Esophagus mucosa (tissue), 1 donor: ENCODE data around the gene CDK10. TPM values are rescaled to one million over a fixed set of nuclear protein-coding genes. Genes with fewer than 3 reads are reported as not detected.

Source experiments
- ATAC-seq: fragments of 200-7000 bp; cut with Tn5 transposase; one replicate; pipeline ENCODE4 v1.9.1; 2020
- total RNA-seq: library from RNA; stranded (reverse); gene quantifications from one replicate; pipeline ENCODE4 v1.2.4, GENCODE V29; 2023
- donor health status: DM: yes; HTN: yes; CAD: no.

The CDK10 gene
- total RNA-seq, 1 donor from 2014 or later: 37.3 TPM

DNA sequence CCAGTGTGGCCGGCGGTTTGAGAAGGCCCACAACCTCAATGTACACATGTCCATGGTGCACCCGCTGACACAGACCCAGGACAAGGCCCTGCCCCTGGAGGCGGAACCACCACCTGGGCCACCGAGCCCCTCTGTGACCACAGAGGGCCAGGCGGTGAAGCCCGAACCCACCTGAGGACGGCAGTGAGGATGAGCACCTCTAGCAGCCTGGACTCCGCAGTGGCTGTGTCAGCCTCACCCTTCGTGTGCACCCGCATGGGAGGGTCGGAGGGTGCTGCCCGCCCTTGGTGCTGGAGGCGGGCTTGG lies 51.5 kb downstream of the CDK10 start:
- ATAC-seq: no peak

- no peak for ATAC-seq
These were observed 52.2 kb downstream of the CDK10 start for GRCh38 chr16:89738538-89739317.

- ATAC-seq: no peak
These were observed 52.9 kb downstream of the CDK10 start for GRCh38 chr16:89739383-89739782.

GRCh38 chr16:89741342-89742014 lies 55.0 kb downstream of the CDK10 start:
- ATAC-seq: peak; percentile 11

DNA sequence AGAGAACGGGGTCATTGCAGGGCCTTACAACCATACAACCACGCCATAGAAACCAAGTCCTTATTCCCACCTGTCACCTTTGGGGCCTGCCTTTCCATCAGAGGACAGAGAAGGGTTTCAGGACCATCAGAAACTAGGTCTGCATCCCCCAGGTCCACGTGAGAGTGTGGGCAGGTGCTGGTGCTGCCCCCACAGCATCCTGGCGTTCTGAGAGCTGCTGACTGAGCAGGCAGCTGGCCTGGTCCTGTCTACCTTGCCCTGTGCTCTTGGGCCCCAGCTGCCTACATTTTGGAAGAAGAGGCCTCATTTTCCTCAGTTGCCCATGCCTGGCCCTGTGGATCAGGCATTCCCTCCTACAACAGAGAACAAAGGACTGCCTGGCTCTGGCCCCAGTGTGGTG lies 56.5 kb downstream of the CDK10 start:
- peak; percentile 5 for ATAC-seq

DNA sequence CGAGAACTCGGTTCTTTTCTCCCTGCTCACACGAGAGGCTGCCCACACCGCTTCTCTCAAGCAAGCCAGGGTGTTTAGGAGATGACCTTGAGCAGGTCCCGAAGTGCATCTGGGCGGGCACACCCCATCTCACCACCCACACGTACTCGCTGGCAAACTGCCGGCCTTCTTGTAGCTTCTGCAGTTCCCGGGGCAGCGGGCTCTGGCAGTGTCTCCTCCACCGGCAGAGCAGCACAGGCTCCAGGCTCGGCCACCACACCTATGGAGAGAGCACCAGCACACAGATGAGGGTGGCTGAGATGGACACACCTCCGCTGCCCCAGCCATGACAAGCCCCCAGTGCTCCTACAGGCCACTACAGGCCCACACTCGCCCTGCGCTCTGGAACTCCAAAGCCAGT lies 58.3 kb downstream of the CDK10 start:
- ATAC-seq: peak; percentile 24

Other genes with a start within 250 kb of the CDK10 start
- gene ANKRD11, start 196.1 kb upstream of the CDK10 start, total RNA-seq: 81.1 TPM
- gene SPG7, start 178.3 kb upstream of the CDK10 start, total RNA-seq: 48.0 TPM
- gene RPL13, start 126.0 kb upstream of the CDK10 start, total RNA-seq: 2,146 TPM
- 1.0 TPM for gene CPNE7, start 110.9 kb upstream of the CDK10 start, total RNA-seq
- gene DPEP1, start 73.0 kb upstream of the CDK10 start, total RNA-seq: not detected
- 69.5 TPM for gene CHMP1A, start 29.0 kb upstream of the CDK10 start, total RNA-seq
- 3.9 TPM for gene SPATA33, start 28.9 kb upstream of the CDK10 start, total RNA-seq
- 6.0 TPM for gene SPATA2L, start 15.0 kb downstream of the CDK10 start, total RNA-seq
- 21.0 TPM for gene VPS9D1, start 34.2 kb downstream of the CDK10 start, total RNA-seq
- gene ZNF276, start 34.8 kb downstream of the CDK10 start, total RNA-seq: 22.0 TPM
- 14.9 TPM for gene FANCA, start 130.0 kb downstream of the CDK10 start, total RNA-seq
- gene SPIRE2, start 141.8 kb downstream of the CDK10 start, total RNA-seq: 3.9 TPM
- gene TCF25, start 186.9 kb downstream of the CDK10 start, total RNA-seq: 99.2 TPM
- gene MC1R, start 232.2 kb downstream of the CDK10 start, total RNA-seq: 1.6 TPM
- gene TUBB3, start 236.7 kb downstream of the CDK10 start, total RNA-seq: 22.0 TPM